Measurements from ENCODE around the gene ZBTB22.

The ZBTB22 gene

GRCh38 chr6:33320315-33321181, 3.0 kb upstream of the ZBTB22 start:
- H3K9me3 ChIP-seq (ENCODE audit: control insufficient read depth, insufficient read depth, low read length) = no peaks in the 10 kb centered on the region
- H3K36me3 ChIP-seq (ENCODE audit: control insufficient read depth, insufficient read depth, low read length) = peaks cover 30% of the 10 kb centered on the region
- H3K9ac ChIP-seq (ENCODE audit: low read depth, low read length) = no peak overlapping the region
- H3K4me1 ChIP-seq (ENCODE audit: control insufficient read depth, insufficient read depth, low read length) = peaks cover 17% of the 10 kb centered on the region
- no peaks in the 10 kb centered on the region for H3K27me3 ChIP-seq (ENCODE audit: control insufficient read depth, insufficient read depth, low read length)
- peak overlapping the region; percentile 22 for H3K4me3 ChIP-seq (ENCODE audit: low read depth, low read length)

GRCh38 chr6:33319939-33320314, 2.4 kb upstream of the ZBTB22 start:
- Histone ChIP-seq H3K4me1 (ENCODE audit: control insufficient read depth, insufficient read depth, low read length) (peaks cover 21% of the 10 kb centered on the region), H3K36me3 (ENCODE audit: control insufficient read depth, insufficient read depth, low read length) (peaks cover 30% of the 10 kb centered on the region), H3K4me3 (ENCODE audit: low read depth, low read length) (no peak overlapping the region), H3K9me3 (ENCODE audit: control insufficient read depth, insufficient read depth, low read length) (no peaks in the 10 kb centered on the region), H3K27me3 (ENCODE audit: control insufficient read depth, insufficient read depth, low read length) (no peaks in the 10 kb centered on the region), H3K9ac (ENCODE audit: low read depth, low read length) (no peak overlapping the region)

GRCh38 chr6:33318426-33319073, 1.0 kb upstream of the ZBTB22 start:
- no peaks in the 10 kb centered on the region for H3K9me3 ChIP-seq (ENCODE audit: control insufficient read depth, insufficient read depth, low read length)
- peaks cover 30% of the 10 kb centered on the region for H3K36me3 ChIP-seq (ENCODE audit: control insufficient read depth, insufficient read depth, low read length)
- H3K4me3 ChIP-seq (ENCODE audit: low read depth, low read length) = peak overlapping the region; percentile 88
- H3K4me1 ChIP-seq (ENCODE audit: control insufficient read depth, insufficient read depth, low read length) = peaks cover 16% of the 10 kb centered on the region
- H3K9ac ChIP-seq (ENCODE audit: low read depth, low read length) = no peak overlapping the region
- no peaks in the 10 kb centered on the region for H3K27me3 ChIP-seq (ENCODE audit: control insufficient read depth, insufficient read depth, low read length)

- Histone ChIP-seq H3K4me1 (ENCODE audit: control insufficient read depth, insufficient read depth, low read length) (peaks cover 16% of the 10 kb centered on the region), H3K9me3 (ENCODE audit: control insufficient read depth, insufficient read depth, low read length) (no peaks in the 10 kb centered on the region), H3K9ac (ENCODE audit: low read depth, low read length) (no peak overlapping the region), H3K4me3 (ENCODE audit: low read depth, low read length) (peak overlapping the region; percentile 54), H3K27me3 (ENCODE audit: control insufficient read depth, insufficient read depth, low read length) (no peaks in the 10 kb centered on the region), H3K36me3 (ENCODE audit: control insufficient read depth, insufficient read depth, low read length) (peaks cover 30% of the 10 kb centered on the region)
Measured at GRCh38 chr6:33317419-33317668, 200 bp downstream of the ZBTB22 start.

- peak overlapping the region; percentile 54 for H3K4me3 ChIP-seq (ENCODE audit: low read depth, low read length)
- no peaks in the 10 kb centered on the region for H3K27me3 ChIP-seq (ENCODE audit: control insufficient read depth, insufficient read depth, low read length)
- H3K4me1 ChIP-seq (ENCODE audit: control insufficient read depth, insufficient read depth, low read length) = peaks cover 16% of the 10 kb centered on the region
- H3K36me3 ChIP-seq (ENCODE audit: control insufficient read depth, insufficient read depth, low read length) = peaks cover 30% of the 10 kb centered on the region
- no peaks in the 10 kb centered on the region for H3K9me3 ChIP-seq (ENCODE audit: control insufficient read depth, insufficient read depth, low read length)
- H3K9ac ChIP-seq (ENCODE audit: low read depth, low read length) = no peak overlapping the region
Measured at GRCh38 chr6:33316603-33317418, 733 bp downstream of the ZBTB22 start.

GRCh38 chr6:33315793-33316602, 1.5 kb downstream of the ZBTB22 start:
- Histone ChIP-seq H3K4me1 (ENCODE audit: control insufficient read depth, insufficient read depth, low read length) (peaks cover 15% of the 10 kb centered on the region), H3K27me3 (ENCODE audit: control insufficient read depth, insufficient read depth, low read length) (no peaks in the 10 kb centered on the region), H3K9me3 (ENCODE audit: control insufficient read depth, insufficient read depth, low read length) (no peaks in the 10 kb centered on the region), H3K4me3 (ENCODE audit: low read depth, low read length) (peak overlapping the region; percentile 96), H3K9ac (ENCODE audit: low read depth, low read length) (no peak overlapping the region), H3K36me3 (ENCODE audit: control insufficient read depth, insufficient read depth, low read length) (peaks cover 27% of the 10 kb centered on the region)

GRCh38 chr6:33314943-33315792, 2.4 kb downstream of the ZBTB22 start:
- peaks cover 19% of the 10 kb centered on the region for H3K36me3 ChIP-seq (ENCODE audit: control insufficient read depth, insufficient read depth, low read length)
- peaks cover 11% of the 10 kb centered on the region for H3K4me1 ChIP-seq (ENCODE audit: control insufficient read depth, insufficient read depth, low read length)
- H3K9me3 ChIP-seq (ENCODE audit: control insufficient read depth, insufficient read depth, low read length) = no peaks in the 10 kb centered on the region
- H3K9ac ChIP-seq (ENCODE audit: low read depth, low read length) = no peak overlapping the region
- H3K27me3 ChIP-seq (ENCODE audit: control insufficient read depth, insufficient read depth, low read length) = no peaks in the 10 kb centered on the region
- peak overlapping the region; percentile 96 for H3K4me3 ChIP-seq (ENCODE audit: low read depth, low read length)

GRCh38 chr6:33314515-33314942, 3.0 kb downstream of the ZBTB22 start:
- Histone ChIP-seq H3K36me3 (ENCODE audit: control insufficient read depth, insufficient read depth, low read length) (peaks cover 12% of the 10 kb centered on the region), H3K4me3 (ENCODE audit: low read depth, low read length) (peak overlapping the region; percentile 96), H3K9me3 (ENCODE audit: control insufficient read depth, insufficient read depth, low read length) (no peaks in the 10 kb centered on the region), H3K27me3 (ENCODE audit: control insufficient read depth, insufficient read depth, low read length) (no peaks in the 10 kb centered on the region), H3K4me1 (ENCODE audit: control insufficient read depth, insufficient read depth, low read length) (peaks cover 11% of the 10 kb centered on the region), H3K9ac (ENCODE audit: low read depth, low read length) (no peak overlapping the region)

GRCh38 chr6:33313709-33314514, 3.6 kb downstream of the ZBTB22 start, which contains the start of gene TAPBP:
Gene TAPBP, minus strand, starts transcription at chr6:33314078. Its CDS starts 37 bp downstream, at chr6:33314041.
- Histone ChIP-seq H3K27me3 (ENCODE audit: control insufficient read depth, insufficient read depth, low read length) (no peaks in the 10 kb centered on the region), H3K9me3 (ENCODE audit: control insufficient read depth, insufficient read depth, low read length) (no peaks in the 10 kb centered on the region), H3K36me3 (ENCODE audit: control insufficient read depth, insufficient read depth, low read length) (peaks cover 8% of the 10 kb centered on the region), H3K4me3 (ENCODE audit: low read depth, low read length) (peak within 1 kb of the TSS; percentile 96), H3K9ac (ENCODE audit: low read depth, low read length) (peak within 1 kb of the TSS; percentile 87), H3K4me1 (ENCODE audit: control insufficient read depth, insufficient read depth, low read length) (peaks cover 11% of the 10 kb centered on the region)

- no peaks in the 10 kb centered on the region for H3K27me3 ChIP-seq (ENCODE audit: control insufficient read depth, insufficient read depth, low read length)
- H3K4me3 ChIP-seq (ENCODE audit: low read depth, low read length) = peak overlapping the region; percentile 96
- no peaks in the 10 kb centered on the region for H3K9me3 ChIP-seq (ENCODE audit: control insufficient read depth, insufficient read depth, low read length)
- H3K4me1 ChIP-seq (ENCODE audit: control insufficient read depth, insufficient read depth, low read length) = peaks cover 11% of the 10 kb centered on the region
- H3K36me3 ChIP-seq (ENCODE audit: control insufficient read depth, insufficient read depth, low read length) = peaks cover 3% of the 10 kb centered on the region
- H3K9ac ChIP-seq (ENCODE audit: low read depth, low read length) = peak overlapping the region; percentile 87
Measured at GRCh38 chr6:33313105-33313708, 4.3 kb downstream of the ZBTB22 start.

All from iPS-15b (cell line).